MM.1S (cell line): ENCODE results near the gene GOLGA2.

Experiments used
- EZH2 ChIP-seq: fragments of 300-600 bp; sonication (generic); optimal IDR thresholded peaks from 2 replicates; pipeline ENCODE3; 2017; ENCODE audit warnings: low read depth, mild to moderate bottlenecking, antibody characterized with exemption, low read length, mixed read lengths
- TF ChIP-seq, protein P1 (sequence below): fragments of 300-600 bp; sonication (generic); IDR thresholded peaks from 2 replicates; pipeline ENCODE4 v1.5.1; 2016; ENCODE audit warnings: antibody characterized with exemption, low read length, mixed read lengths

GRCh38 chr9:128250839-128251731 lies 24.7 kb downstream of the GOLGA2 start:
- TF ChIP-seq, protein P1, sequence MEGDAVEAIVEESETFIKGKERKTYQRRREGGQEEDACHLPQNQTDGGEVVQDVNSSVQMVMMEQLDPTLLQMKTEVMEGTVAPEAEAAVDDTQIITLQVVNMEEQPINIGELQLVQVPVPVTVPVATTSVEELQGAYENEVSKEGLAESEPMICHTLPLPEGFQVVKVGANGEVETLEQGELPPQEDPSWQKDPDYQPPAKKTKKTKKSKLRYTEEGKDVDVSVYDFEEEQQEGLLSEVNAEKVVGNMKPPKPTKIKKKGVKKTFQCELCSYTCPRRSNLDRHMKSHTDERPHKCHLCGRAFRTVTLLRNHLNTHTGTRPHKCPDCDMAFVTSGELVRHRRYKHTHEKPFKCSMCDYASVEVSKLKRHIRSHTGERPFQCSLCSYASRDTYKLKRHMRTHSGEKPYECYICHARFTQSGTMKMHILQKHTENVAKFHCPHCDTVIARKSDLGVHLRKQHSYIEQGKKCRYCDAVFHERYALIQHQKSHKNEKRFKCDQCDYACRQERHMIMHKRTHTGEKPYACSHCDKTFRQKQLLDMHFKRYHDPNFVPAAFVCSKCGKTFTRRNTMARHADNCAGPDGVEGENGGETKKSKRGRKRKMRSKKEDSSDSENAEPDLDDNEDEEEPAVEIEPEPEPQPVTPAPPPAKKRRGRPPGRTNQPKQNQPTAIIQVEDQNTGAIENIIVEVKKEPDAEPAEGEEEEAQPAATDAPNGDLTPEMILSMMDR, result no peak
- TF ChIP-seq EZH2, result no peak
